ENCODE measurements around the gene IL18BP.

GRCh38 chr11:71995726-71996291, 2.9 kb upstream of the IL18BP start:
- no peak for TF ChIP-seq POLR2AphosphoS5 (IDR thresholded peaks at IDR 0.05; ENCODE audit: borderline replicate concordance, low read depth, low read length)
- TF ChIP-seq EZH2 (IDR thresholded peaks at IDR 0.05) = no peak

All from SK-N-MC (cell line).